ENCODE data around the gene MGAT1.

GRCh38 chr5:180829726-180830125 lies 27.1 kb upstream of the MGAT1 start:
- no peak for TF ChIP-seq CTCF (conservative IDR thresholded peaks at IDR 0.05; ENCODE audit: low read depth in 2 of 2)
- no peak for TF ChIP-seq JUNB (IDR thresholded peaks at IDR 0.05; ENCODE audit: unreplicated experiment)
- TF ChIP-seq POLR2AphosphoS5 (IDR thresholded peaks at IDR 0.05; ENCODE audit: low read depth): no peak
- no peak for TF ChIP-seq EZH2 (IDR thresholded peaks at IDR 0.05; ENCODE audit: low read depth, unreplicated experiment)
- no peak for TF ChIP-seq REST (IDR thresholded peaks at IDR 0.05; ENCODE audit: unreplicated experiment)
- no peak for TF ChIP-seq CREB1 (CRISPR knock-in tag; IDR thresholded peaks at IDR 0.05; ENCODE audit: low read depth)
- no peak for TF ChIP-seq EZH2phosphoT487 (IDR thresholded peaks at IDR 0.05; ENCODE audit: unreplicated experiment)
- TF ChIP-seq ZNF114 (CRISPR knock-in tag; IDR thresholded peaks at IDR 0.05): no peak
- TF ChIP-seq ETS1 (IDR thresholded peaks at IDR 0.05): no peak
